ENCODE results near the gene OR2AT4. TPM values are rescaled to one million over a fixed set of nuclear protein-coding genes. Genes with fewer than 3 reads are reported as not detected.
"Not testable (repeated sequence)": the region's sequence is repeated elsewhere in the genome, so short reads cannot be mapped to it uniquely, and the experiment has no call there.

The OR2AT4 gene
- polyA plus RNA-seq, 1 donor, result 0.11 TPM

DNA sequence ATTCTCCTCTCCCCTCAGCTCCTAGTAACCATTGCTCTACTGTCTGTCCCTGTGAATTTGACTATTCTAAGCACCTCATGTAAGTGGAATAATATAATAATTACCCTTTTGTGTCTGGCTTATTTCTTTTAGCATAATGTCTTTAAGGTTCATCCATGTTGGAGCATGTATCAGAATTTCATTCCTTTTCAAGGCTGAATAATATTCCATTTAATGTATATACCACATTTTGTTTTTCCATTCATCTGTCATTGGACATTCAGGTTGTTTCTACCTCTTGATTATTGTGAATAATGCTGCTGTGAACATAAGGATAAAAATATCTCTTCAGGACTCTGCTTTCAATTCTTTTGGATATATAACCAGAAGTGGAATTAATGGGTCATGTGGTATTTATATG, 28.1 kb downstream of the OR2AT4 start:
- no peak for DNase-seq (ENCODE audit: low read depth)

DNA sequence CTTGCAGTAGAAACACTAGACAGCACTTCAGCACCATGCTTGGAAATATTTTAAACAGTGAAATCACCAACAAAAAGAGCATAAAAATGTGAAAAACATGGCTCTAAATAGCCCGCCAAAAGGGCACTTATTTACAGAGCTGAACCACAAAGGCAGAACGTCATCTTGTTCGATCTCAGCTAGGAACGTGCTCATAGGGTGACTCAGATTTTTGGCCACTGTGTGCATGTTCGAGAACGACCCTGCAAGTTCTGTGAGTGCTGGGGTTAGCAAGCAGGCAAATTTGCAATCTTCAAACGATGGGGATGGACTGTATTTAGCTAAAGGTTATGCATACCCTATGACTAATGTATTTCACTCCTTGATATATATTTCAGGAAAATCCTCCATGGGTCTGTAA, 30.6 kb downstream of the OR2AT4 start:
- DNase-seq (ENCODE audit: low read depth), result no peak

- DNase-seq (ENCODE audit: low read depth), result no peak
Observed at GRCh38 chr11:75063741-75064314, 32.8 kb downstream of the OR2AT4 start.

GRCh38 chr11:75059299-75059698, 37.4 kb downstream of the OR2AT4 start:
- DNase-seq (ENCODE audit: low read depth), result no peak

DNA sequence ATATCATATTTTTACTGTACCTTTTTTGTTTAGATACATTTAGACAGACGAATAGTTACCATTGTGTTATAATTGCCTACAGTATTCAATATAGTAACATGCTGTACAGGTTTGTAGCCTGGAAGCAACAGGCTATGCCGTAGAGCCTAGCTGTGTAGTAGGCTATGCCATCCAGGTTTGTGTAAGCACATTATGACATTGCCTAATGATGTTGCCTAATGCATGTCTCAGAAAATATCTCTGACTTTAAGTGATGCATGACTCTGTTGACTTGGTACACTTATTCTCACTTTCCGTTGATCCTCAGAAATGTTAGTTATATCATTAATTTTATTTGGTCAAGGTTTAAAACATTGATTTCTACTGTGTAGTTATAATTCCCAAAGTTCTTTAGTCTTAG, 39.9 kb downstream of the OR2AT4 start:
- DNase-seq (ENCODE audit: low read depth), result no peak

DNA sequence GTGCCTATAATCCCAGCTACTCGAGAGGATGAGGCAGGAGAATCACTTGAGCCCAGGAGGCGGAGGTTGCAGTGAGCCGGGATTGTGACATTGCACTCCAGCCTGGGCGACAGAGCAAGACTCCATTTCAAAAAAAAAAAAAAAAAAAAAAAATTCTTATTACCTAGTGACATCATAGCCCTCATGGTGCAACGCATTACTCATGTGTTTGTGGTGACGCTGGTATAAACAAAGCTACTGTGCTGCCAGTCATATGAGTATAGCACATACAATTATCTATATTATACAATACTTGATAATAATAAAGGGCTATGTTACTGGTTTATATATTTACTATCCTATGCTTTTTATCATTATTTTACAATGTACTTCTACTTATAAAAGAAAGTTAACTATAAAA, 41.2 kb downstream of the OR2AT4 start:
- DNase-seq (ENCODE audit: low read depth), result no peak

DNA sequence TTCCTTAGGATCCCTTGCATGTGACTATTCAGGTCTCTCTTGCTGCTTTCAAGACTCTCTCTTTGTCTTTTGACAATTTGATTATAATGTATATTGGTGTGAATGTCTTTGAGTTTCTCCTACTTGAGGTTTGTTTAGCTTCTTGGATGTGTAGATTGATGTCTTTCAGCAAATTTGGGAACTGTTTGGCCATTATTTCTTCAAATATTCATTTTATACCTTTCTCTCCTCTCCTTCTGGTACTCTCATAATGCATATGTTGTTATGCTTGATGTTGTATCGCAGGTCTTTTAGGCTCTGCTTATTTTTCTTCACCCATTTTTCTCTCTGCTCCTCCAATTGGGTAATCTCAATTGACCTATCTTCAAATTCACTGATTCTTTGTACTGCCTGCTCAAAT, 44.2 kb downstream of the OR2AT4 start:
- DNase-seq (ENCODE audit: low read depth), result no peak

DNA sequence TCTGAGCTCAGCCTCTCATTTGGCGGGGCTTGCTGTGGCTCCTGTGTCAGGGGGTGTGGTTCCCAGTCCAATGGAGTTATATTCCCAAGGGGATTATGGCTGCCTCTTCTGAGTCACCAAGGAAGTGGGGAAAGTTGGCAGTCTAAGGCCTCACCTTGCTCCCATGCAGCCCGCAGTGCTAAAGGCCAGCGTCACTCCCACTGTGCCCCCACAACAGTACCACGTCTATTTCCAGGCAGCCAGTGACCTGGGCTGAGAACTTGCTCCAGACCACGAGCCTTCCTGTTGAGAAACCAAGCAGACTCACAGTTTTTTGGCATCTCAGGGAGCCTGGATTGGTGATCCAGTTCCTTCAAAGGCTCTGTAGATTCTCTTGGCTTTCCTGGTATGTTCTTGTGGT, 45.6 kb downstream of the OR2AT4 start:
- DNase-seq (ENCODE audit: low read depth), result no peak

GRCh38 chr11:75050516-75050915, 46.2 kb downstream of the OR2AT4 start:
- no peak for DNase-seq (ENCODE audit: low read depth)

DNA sequence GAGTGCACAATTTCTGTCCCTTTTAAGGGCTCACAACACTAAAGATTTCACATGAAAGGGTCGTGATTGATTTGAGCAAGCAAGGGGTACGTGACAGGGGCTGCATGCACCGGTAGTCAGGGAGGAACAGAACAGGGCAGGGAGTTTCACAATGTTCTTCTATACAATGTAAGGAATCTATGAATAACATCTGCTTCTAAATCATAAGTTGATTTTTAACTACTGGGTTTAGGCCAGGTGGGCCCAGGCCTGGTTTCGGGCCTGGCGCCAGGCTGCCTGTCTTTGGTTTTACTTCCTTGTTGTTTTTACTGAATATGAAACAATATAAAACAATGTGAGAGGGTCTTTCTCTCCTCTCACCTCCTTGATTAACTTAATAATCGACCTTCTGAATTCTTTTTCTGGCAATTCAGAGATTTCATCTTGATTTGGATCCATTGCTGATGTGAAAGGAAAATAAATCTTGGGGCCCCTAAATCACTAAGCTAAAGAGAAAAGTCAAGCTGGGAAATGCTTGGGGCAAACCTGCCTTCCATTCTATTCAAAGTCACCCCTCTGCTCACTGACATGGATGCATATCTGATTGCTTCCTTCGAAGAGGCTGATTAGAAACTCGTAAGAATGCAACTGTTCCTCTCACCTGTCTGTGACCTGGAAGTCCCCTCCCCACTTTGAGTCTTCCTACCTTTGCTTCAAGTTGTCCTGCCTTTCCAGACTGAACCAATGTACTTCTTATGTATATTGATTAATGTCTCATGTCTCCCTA, 47.0 kb downstream of the OR2AT4 start:
- DNase-seq (ENCODE audit: low read depth), result not testable (repeated sequence)

GRCh38 chr11:75047191-75047590, 49.5 kb downstream of the OR2AT4 start:
- no peak for DNase-seq (ENCODE audit: low read depth)

- DNase-seq (ENCODE audit: low read depth), result not testable (repeated sequence)
Observed at GRCh38 chr11:75046668-75047067, 50.0 kb downstream of the OR2AT4 start.

DNA sequence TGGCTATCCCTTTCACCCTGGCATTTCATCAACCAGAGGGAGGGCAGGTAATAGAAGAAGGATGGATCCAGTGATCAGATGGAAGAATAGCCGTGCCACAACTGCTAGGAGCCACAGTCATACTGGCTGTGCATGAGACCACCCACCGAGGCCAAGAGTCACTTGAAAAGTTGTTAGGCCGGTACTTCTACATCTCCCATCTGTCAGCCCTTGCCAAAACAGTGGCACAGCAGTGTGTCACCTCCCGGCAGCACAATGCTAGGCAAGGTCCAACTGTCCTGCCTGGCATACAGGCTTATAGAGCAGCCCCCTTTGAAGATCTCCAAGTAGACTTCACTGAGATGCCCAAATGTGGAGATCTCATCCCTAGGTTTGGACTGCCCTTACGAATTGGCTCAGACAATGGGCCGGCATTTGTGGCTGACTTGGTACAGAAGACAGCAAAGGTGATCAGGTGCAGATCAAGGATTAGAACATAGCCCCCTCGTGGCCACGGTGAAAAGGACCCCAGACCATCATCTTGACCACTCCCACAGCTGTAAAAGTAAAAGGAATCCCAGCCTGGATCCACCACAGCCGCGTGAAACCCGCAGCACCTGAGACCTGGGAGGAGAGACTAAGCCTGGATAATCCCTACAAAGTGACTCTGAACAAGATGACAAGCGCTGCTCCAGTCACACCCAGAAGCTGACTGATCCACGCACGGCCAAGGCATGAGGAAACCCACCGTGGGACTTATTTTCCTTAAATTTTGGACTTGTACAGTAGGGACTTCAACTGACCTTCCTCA, 52.1 kb downstream of the OR2AT4 start:
- not testable (repeated sequence) for DNase-seq (ENCODE audit: low read depth)

- DNase-seq (ENCODE audit: low read depth), result not testable (repeated sequence)
Observed at GRCh38 chr11:75041821-75042220, 54.9 kb downstream of the OR2AT4 start.

- DNase-seq (ENCODE audit: low read depth), result no peak
Observed at GRCh38 chr11:75041263-75041662, 55.4 kb downstream of the OR2AT4 start.

DNA sequence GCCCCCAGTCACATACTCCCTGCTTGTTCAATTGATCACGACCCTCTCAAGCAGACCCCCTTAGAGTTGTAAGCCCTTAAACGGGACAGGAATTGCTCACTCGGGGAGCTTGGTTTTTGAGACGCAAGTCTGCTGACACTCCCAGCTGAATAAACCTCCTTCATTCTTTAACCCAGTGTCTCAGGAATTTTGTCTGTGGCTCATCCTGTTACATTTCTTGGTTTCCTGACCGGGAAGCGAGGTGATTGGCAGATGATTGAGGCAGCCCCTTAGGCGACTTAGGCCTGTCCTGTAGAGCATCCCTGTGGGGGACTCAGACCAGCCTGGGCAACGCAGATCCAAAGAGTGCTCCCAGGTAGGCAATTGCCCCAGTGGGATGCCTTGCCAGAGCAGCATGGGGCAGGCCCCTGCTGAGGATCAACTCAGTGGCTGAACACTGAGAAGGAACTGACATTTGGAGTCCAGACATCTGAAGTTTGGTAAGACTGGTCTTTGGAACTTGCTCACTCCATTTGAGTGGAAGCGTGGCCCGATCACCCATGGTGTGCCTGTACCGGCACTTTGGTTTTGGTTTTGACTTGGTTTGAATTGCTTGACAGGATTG, 56.4 kb downstream of the OR2AT4 start:
- no peak for DNase-seq (ENCODE audit: low read depth)

- no peak for DNase-seq (ENCODE audit: low read depth)
Observed at GRCh38 chr11:75035911-75036565, 60.6 kb downstream of the OR2AT4 start.

- no peak for DNase-seq (ENCODE audit: low read depth)
Observed at GRCh38 chr11:75035256-75035655, 61.4 kb downstream of the OR2AT4 start.

GRCh38 chr11:75033916-75034315, 62.8 kb downstream of the OR2AT4 start:
- no peak for DNase-seq (ENCODE audit: low read depth)

DNA sequence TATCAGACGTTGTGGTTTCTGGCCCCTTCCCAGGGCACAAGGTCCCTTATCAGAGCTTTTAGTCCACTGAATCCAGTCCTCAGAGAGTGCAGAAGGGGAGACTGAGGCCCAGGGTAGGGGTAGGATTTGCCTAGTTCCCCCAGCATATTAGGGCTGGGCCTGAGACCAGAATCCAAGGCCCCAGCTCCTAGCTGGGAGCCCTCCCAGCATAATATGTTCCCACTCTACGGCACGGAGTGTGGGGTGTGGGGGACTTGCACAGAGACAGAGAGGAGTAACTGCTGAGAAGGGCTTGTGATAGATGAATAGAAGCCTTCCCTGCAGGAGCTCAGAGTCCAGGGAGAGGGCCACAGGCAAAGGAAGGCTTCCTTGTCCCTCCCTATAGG, 64.1 kb downstream of the OR2AT4 start:
- DNase-seq (ENCODE audit: low read depth), result no peak

GRCh38 chr11:75031771-75032549, 64.7 kb downstream of the OR2AT4 start:
- DNase-seq (ENCODE audit: low read depth), result no peak

Data from forelimb muscle (tissue), 1 donor.